ENCODE data around the gene FUZ.

DNA sequence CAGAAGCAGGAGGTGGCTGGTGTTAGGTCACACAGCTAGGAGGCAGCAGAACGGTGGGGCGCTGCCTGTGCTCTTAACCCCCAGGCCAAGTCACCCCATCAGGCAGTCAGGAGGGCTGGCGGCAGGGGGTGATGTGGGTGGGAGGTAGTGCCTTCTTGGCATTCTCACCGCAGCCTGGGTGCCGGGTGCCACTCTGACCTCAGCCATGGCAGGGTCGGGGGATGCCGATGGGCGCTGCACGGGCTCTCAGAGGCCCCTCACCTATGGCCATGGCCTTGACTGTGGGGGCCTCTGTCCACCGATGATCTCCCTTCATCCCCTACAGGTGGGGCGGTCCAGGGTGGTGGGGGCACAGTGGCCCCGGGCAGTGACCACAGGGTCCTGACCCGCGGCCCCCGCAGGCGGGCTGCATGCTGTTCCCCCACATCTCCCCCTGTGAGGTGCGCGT lies 43.5 kb upstream of the FUZ start:
- TF ChIP-seq CTCF (IDR thresholded peaks at IDR 0.05; ENCODE audit: poor library complexity): no peak
- TF ChIP-seq EZH2phosphoT487 (IDR thresholded peaks at IDR 0.05; ENCODE audit: low read depth, severe bottlenecking, unreplicated experiment): no peak
- TF ChIP-seq EZH2 (IDR thresholded peaks at IDR 0.05; ENCODE audit: borderline replicate concordance): no peak
